Measurements from ENCODE around the gene C1orf50. TPM values are rescaled to one million over a fixed set of nuclear protein-coding genes. Genes with fewer than 3 reads are reported as not detected.

C1orf50 gene
- total and polyA plus RNA-seq, 2 donors (not counting 3 experiments of a cell fraction or from before 2014, with no cell fraction given) = 4.8 to 7.4 TPM

DNA sequence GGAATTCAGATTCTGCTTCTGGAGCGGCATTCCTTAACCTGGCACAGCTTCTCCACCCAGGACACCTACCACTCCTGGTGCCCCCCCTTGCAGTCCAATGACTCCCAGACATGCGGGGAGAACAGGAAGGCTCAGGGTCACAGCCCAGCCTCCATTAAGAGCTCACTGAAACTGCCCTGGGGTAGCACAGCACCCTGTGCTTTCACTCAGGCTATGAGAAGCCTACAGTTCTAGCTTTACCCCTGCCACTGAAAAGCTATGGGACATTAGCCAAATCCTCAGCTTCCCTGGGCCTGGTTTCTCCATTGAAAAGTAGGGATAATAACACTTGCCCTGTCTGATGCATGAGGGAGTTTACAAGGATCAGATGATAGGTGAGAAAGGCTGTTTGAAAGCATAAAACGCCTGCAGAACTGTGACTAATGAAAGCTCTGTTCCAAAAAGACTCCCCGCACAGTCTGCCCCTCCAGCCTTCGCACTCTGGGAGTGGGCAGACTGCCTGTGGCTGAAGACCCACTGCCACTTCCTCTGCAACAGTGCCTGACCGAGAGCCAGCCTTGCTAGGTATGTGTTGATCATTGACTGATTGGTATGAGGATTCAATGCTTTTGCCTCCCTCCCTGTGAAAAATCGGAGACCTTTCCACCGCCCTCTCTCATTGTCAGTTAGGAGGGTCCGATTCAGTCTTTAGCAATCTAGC is 24.3 kb upstream of the C1orf50 start:
- BruUV-seq (replicated peaks) = no TSS peak
- Histone ChIP-seq H3K4me1 (ENCODE audit: control insufficient read depth, extremely low read depth, insufficient read depth, low read length) (no peaks in the 10 kb centered on the region), H3K9ac (replicated peaks; ENCODE audit: extremely low read depth, insufficient read depth, low read length) (no peak overlapping the region), H3K27me3 (ENCODE audit: control insufficient read depth in 2 of 2, insufficient read depth in 2 of 2, low read length in 2 of 2) (no peaks in the 10 kb centered on the region), H3K4me2 (ENCODE audit: insufficient read depth, low read length) (no peak overlapping the region), H3K79me2 (ENCODE audit: control insufficient read depth, insufficient read depth, low read length) (no peaks in the 10 kb centered on the region), H3K9me1 (replicated peaks; ENCODE audit: control insufficient read depth, extremely low read depth, insufficient read depth, low read length) (no peaks in the 10 kb centered on the region), H3K27ac (ENCODE audit: insufficient read depth, low read depth, low read length) (no peak overlapping the region), H3K36me3 (ENCODE audit: control insufficient read depth in 2 of 2, extremely low read depth in 1 of 2, insufficient read depth in 2 of 2, low read length in 2 of 2) (peaks cover 0 to 17% of the 10 kb centered on the region in 2 experiments), H3K9me3 (replicated peaks; ENCODE audit: control insufficient read depth, insufficient read depth, low read length) (no peaks in the 10 kb centered on the region), H2AFZ (ENCODE audit: low read depth, low read length) (no peak overlapping the region), H4K20me1 (replicated peaks; ENCODE audit: control insufficient read depth, extremely low read depth, insufficient read depth, low read length) (no peaks in the 10 kb centered on the region), H3K4me3 (replicated peaks in 1 of 3; ENCODE audit: insufficient read depth in 1 of 3, low read depth in 1 of 3, low read length in 3 of 3) (no peak overlapping the region)
- dilution Hi-C loops (cut with MboI; ENCODE audit: extremely low pct_ligation_motif_present, low sequenced_read_pairs) = no loop called here
- DNase-seq (ENCODE audit: low read depth, low spot score) = no peak
- no peak for FAIRE-seq
- TF ChIP-seq, protein P1, sequence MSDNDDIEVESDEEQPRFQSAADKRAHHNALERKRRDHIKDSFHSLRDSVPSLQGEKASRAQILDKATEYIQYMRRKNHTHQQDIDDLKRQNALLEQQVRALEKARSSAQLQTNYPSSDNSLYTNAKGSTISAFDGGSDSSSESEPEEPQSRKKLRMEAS (IDR thresholded peaks at IDR 0.05; ENCODE audit: insufficient read depth, insufficient read length) = no peak
- TF ChIP-seq, protein P2, sequence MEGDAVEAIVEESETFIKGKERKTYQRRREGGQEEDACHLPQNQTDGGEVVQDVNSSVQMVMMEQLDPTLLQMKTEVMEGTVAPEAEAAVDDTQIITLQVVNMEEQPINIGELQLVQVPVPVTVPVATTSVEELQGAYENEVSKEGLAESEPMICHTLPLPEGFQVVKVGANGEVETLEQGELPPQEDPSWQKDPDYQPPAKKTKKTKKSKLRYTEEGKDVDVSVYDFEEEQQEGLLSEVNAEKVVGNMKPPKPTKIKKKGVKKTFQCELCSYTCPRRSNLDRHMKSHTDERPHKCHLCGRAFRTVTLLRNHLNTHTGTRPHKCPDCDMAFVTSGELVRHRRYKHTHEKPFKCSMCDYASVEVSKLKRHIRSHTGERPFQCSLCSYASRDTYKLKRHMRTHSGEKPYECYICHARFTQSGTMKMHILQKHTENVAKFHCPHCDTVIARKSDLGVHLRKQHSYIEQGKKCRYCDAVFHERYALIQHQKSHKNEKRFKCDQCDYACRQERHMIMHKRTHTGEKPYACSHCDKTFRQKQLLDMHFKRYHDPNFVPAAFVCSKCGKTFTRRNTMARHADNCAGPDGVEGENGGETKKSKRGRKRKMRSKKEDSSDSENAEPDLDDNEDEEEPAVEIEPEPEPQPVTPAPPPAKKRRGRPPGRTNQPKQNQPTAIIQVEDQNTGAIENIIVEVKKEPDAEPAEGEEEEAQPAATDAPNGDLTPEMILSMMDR (IDR thresholded peaks at IDR 0.05; ENCODE audit: extremely low read depth in 1 of 2, insufficient read depth in 1 of 2, low read depth in 1 of 2, low read length in 2 of 2) = no peak
- TF ChIP-seq JUN (IDR thresholded peaks at IDR 0.05; ENCODE audit: borderline replicate concordance, insufficient read depth, insufficient read length, low read depth) (no peak), POLR2AphosphoS5 (IDR thresholded peaks at IDR 0.05; ENCODE audit: insufficient read depth, low read depth, low read length) (no peak), POLR2A (IDR thresholded peaks at IDR 0.05; ENCODE audit: low read depth, low read length) (no peak), EZH2 (IDR thresholded peaks at IDR 0.05; ENCODE audit: borderline replicate concordance, low read depth, low read length, severe bottlenecking) (no peak), GATA2 (IDR thresholded peaks at IDR 0.05; ENCODE audit: insufficient read depth, insufficient read length, low read depth, low read length) (no peak), MYC (IDR thresholded peaks at IDR 0.05; ENCODE audit: low read depth, low read length) (no peak), FOS (IDR thresholded peaks at IDR 0.05; ENCODE audit: borderline replicate concordance, insufficient read depth, low read length) (no peak)
- POLR2A ChIA-PET = interaction anchor here (0.7 kb wide), 1 partner anchor 189 kb away, joined by 3 read pairs; no protein-coding TSS in a partner anchor
- CTCF ChIA-PET = interaction anchor here (1.2 to 6.1 kb wide), 2 partner anchors 10 to 165 kb away, joined by 3 to 79 read pairs; no protein-coding TSS in a partner anchor
- intact Hi-C loops (cut with micrococcal nuclease) = no loop called here

All from endothelial cell of umbilical vein (primary cell).